Transverse colon (tissue), 3 donors: Measurements from ENCODE around the gene TUBB2A.

Experiments used
- CTCF ChIP-seq, 5 experiments: fragments of 200-600 bp in 3 of 5; fragments of 450-650 bp in 2 of 5; sonication (generic) in 3 of 5; IDR thresholded peaks; 1 replicate in 2 of 5; 2 replicates in 3 of 5; pipeline ENCODE4 v1.5.1; 2016 to 2017; ENCODE audit warnings: antibody characterized with exemption in 5 of 5, inconsistent platforms in 3 of 5, mild to moderate bottlenecking in 2 of 5, moderate library complexity in 1 of 5
- POLR2A ChIP-seq: fragments of 450-650 bp; IDR thresholded peaks from one replicate; pipeline ENCODE4 v1.6.1; 2016; ENCODE audit warnings: antibody characterized with exemption, mild to moderate bottlenecking, moderate library complexity

- no peak for TF ChIP-seq CTCF (IDR thresholded peaks at IDR 0.05)
- no peak for TF ChIP-seq POLR2A
Measured at GRCh38 chr6:3196770-3197169, 39.4 kb upstream of the TUBB2A start.
